SK-N-SH treated with all-trans-retinoic acid at 6 μM for 48 hours (cell line): ENCODE results near the gene CCDC182.

Experiments used
- ARNTL ChIP-seq: fragments of 450-650 bp; formaldehyde crosslinking; IDR thresholded peaks from 2 replicates; pipeline ENCODE4 v1.5.0; 2020; ENCODE audit warnings: low read depth, mild to moderate bottlenecking, moderate library complexity, borderline replicate concordance
- ISL1 ChIP-seq: fragments of 250-450 bp; sonication (Bioruptor Pico); IDR thresholded peaks from 2 replicates; pipeline ENCODE4 v2.1.2; 2022; ENCODE audit warnings: mild to moderate bottlenecking, moderate library complexity
- OSR1 ChIP-seq: fragments of 250-450 bp; sonication (Bioruptor Pico); IDR thresholded peaks from 2 replicates; pipeline ENCODE4 v1.8.0; 2022; ENCODE audit warnings: moderate library complexity, mild to moderate bottlenecking, inconsistent platforms
- RARB ChIP-seq: fragments of 250-450 bp; sonication (Bioruptor Pico); IDR thresholded peaks from 2 replicates; pipeline ENCODE4 v1.8.0; 2021; ENCODE audit warnings: mild to moderate bottlenecking, moderate library complexity
- SNAI2 ChIP-seq: fragments of 250-450 bp; sonication (Bioruptor Pico); IDR thresholded peaks from 2 replicates; pipeline ENCODE4 v1.5.0; 2020; ENCODE audit warnings: mild to moderate bottlenecking, moderate library complexity
- ZC3H10 ChIP-seq: fragments of 250-450 bp; sonication (Bioruptor Pico); IDR thresholded peaks from 2 replicates; pipeline ENCODE4 v1.5.1; 2021; ENCODE audit warnings: mild to moderate bottlenecking, moderate library complexity
- ZFP30 ChIP-seq: fragments of 450-650 bp; formaldehyde crosslinking; IDR thresholded peaks from 2 replicates; pipeline ENCODE4 v1.5.0; 2022; ENCODE audit warnings: mild to moderate bottlenecking, moderate library complexity
- TF ChIP-seq, protein P1 (sequence below): fragments of 250-450 bp; sonication (Bioruptor Pico); IDR thresholded peaks from 2 replicates; pipeline ENCODE4 v1.5.1; 2021; ENCODE audit warnings: mild to moderate bottlenecking, moderate library complexity
- TF ChIP-seq, protein P2 (sequence below): fragments of 250-450 bp; sonication (Bioruptor Pico); IDR thresholded peaks from 2 replicates; pipeline ENCODE4 v1.5.0; 2020; ENCODE audit warnings: mild to moderate bottlenecking, moderate library complexity
- TF ChIP-seq, protein P3 (sequence below): fragments of 250-450 bp; sonication (Bioruptor Pico); IDR thresholded peaks from 2 replicates; pipeline ENCODE4 v1.8.0; 2021; ENCODE audit warnings: low read depth, mild to moderate bottlenecking, moderate library complexity, borderline replicate concordance
- TF ChIP-seq, protein P4 (sequence below): fragments of 250-450 bp; sonication (Bioruptor Pico); IDR thresholded peaks from 2 replicates; pipeline ENCODE4 v1.5.1; 2020; ENCODE audit warnings: low read depth, mild to moderate bottlenecking, moderate library complexity
- TF ChIP-seq, protein P5 (sequence below): fragments of 250-450 bp; sonication (Bioruptor Pico); IDR thresholded peaks from 2 replicates; pipeline ENCODE4 v1.8.0; 2020; ENCODE audit warnings: mild to moderate bottlenecking, moderate library complexity, borderline replicate concordance

DNA sequence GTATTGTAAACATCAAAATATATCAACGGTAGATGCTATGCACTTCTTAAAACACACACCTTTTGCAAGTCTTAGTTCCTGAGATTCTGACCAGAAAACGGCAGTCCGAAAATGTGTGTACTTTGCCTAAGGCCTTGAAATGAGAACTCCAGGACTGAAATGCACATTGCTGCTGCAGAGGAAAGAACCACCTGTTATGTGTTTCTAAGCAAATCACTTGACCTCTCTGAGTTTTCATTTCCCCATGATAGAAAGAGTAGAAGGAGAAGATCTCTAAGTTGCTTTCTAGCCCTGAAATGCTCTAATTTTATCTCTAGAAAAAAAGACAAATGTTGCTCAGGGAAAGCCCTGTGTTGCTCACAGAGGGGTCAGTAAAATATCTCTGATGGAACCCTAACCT is 9.9 kb downstream of the CCDC182 start:
- TF ChIP-seq, protein P1, sequence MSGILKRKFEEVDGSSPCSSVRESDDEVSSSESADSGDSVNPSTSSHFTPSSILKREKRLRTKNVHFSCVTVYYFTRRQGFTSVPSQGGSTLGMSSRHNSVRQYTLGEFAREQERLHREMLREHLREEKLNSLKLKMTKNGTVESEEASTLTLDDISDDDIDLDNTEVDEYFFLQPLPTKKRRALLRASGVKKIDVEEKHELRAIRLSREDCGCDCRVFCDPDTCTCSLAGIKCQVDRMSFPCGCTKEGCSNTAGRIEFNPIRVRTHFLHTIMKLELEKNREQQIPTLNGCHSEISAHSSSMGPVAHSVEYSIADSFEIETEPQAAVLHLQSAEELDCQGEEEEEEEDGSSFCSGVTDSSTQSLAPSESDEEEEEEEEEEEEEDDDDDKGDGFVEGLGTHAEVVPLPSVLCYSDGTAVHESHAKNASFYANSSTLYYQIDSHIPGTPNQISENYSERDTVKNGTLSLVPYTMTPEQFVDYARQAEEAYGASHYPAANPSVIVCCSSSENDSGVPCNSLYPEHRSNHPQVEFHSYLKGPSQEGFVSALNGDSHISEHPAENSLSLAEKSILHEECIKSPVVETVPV (CRISPR knock-in tag), result no peak
- TF ChIP-seq, protein P2, sequence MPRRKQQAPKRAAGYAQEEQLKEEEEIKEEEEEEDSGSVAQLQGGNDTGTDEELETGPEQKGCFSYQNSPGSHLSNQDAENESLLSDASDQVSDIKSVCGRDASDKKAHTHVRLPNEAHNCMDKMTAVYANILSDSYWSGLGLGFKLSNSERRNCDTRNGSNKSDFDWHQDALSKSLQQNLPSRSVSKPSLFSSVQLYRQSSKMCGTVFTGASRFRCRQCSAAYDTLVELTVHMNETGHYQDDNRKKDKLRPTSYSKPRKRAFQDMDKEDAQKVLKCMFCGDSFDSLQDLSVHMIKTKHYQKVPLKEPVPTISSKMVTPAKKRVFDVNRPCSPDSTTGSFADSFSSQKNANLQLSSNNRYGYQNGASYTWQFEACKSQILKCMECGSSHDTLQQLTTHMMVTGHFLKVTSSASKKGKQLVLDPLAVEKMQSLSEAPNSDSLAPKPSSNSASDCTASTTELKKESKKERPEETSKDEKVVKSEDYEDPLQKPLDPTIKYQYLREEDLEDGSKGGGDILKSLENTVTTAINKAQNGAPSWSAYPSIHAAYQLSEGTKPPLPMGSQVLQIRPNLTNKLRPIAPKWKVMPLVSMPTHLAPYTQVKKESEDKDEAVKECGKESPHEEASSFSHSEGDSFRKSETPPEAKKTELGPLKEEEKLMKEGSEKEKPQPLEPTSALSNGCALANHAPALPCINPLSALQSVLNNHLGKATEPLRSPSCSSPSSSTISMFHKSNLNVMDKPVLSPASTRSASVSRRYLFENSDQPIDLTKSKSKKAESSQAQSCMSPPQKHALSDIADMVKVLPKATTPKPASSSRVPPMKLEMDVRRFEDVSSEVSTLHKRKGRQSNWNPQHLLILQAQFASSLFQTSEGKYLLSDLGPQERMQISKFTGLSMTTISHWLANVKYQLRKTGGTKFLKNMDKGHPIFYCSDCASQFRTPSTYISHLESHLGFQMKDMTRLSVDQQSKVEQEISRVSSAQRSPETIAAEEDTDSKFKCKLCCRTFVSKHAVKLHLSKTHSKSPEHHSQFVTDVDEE (CRISPR knock-in tag), result no peak
- TF ChIP-seq, protein P3, sequence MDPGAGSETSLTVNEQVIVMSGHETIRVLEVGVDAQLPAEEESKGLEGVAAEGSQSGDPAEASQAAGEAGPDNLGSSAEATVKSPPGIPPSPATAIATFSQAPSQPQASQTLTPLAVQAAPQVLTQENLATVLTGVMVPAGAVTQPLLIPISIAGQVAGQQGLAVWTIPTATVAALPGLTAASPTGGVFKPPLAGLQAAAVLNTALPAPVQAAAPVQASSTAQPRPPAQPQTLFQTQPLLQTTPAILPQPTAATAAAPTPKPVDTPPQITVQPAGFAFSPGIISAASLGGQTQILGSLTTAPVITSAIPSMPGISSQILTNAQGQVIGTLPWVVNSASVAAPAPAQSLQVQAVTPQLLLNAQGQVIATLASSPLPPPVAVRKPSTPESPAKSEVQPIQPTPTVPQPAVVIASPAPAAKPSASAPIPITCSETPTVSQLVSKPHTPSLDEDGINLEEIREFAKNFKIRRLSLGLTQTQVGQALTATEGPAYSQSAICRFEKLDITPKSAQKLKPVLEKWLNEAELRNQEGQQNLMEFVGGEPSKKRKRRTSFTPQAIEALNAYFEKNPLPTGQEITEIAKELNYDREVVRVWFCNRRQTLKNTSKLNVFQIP (CRISPR knock-in tag), result no peak
- TF ChIP-seq, protein P4, sequence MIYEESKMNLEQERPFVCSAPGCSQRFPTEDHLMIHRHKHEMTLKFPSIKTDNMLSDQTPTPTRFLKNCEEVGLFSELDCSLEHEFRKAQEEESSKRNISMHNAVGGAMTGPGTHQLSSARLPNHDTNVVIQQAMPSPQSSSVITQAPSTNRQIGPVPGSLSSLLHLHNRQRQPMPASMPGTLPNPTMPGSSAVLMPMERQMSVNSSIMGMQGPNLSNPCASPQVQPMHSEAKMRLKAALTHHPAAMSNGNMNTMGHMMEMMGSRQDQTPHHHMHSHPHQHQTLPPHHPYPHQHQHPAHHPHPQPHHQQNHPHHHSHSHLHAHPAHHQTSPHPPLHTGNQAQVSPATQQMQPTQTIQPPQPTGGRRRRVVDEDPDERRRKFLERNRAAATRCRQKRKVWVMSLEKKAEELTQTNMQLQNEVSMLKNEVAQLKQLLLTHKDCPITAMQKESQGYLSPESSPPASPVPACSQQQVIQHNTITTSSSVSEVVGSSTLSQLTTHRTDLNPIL (CRISPR knock-in tag), result no peak
- TF ChIP-seq ARNTL (no peak), ZFP30 (no peak), RARB (no peak), ZC3H10 (no peak), SNAI2 (CRISPR knock-in tag) (no peak), OSR1 (CRISPR knock-in tag) (no peak), ISL1 (CRISPR knock-in tag) (no peak)
- TF ChIP-seq, protein P5, sequence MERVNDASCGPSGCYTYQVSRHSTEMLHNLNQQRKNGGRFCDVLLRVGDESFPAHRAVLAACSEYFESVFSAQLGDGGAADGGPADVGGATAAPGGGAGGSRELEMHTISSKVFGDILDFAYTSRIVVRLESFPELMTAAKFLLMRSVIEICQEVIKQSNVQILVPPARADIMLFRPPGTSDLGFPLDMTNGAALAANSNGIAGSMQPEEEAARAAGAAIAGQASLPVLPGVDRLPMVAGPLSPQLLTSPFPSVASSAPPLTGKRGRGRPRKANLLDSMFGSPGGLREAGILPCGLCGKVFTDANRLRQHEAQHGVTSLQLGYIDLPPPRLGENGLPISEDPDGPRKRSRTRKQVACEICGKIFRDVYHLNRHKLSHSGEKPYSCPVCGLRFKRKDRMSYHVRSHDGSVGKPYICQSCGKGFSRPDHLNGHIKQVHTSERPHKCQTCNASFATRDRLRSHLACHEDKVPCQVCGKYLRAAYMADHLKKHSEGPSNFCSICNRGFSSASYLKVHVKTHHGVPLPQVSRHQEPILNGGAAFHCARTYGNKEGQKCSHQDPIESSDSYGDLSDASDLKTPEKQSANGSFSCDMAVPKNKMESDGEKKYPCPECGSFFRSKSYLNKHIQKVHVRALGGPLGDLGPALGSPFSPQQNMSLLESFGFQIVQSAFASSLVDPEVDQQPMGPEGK (CRISPR knock-in tag), result no peak
